HL-60 (cell line): Measurements from ENCODE around the gene GNG12.
A peak's percentile ranks its signal among the peaks of the same experiment; 100 is the strongest.

ENCODE experiments used
- DNase-seq, 2 experiments: peaks; one replicate each; pipeline ENCODE4 v3.0.0-alpha.2; 2010 to 2020; ENCODE audit warnings: low read depth in 1 of 2, low spot score in 1 of 2
- H3K27ac ChIP-seq: fragments of 250-450 bp; sonication (Bioruptor Pico); replicated peaks from 2 replicates; pipeline ENCODE4 v1.5.1; 2020; ENCODE audit warnings: mild to moderate bottlenecking, moderate library complexity
- H3K27me3 ChIP-seq: fragments of 250-450 bp; sonication (Bioruptor Pico); 2 replicates; pipeline ENCODE4 v1.5.1; 2021; ENCODE audit warnings: mild to moderate bottlenecking, moderate library complexity; ENCODE audit not compliant: insufficient read depth, poor library complexity, severe bottlenecking
- H3K4me3 ChIP-seq: replicated peaks from 2 replicates; pipeline ENCODE4 v1.5.1; 2011; ENCODE audit warnings: mild to moderate bottlenecking, control low read depth, low read length; ENCODE audit not compliant: insufficient read depth
- CTCF ChIP-seq: IDR thresholded peaks from one replicate; pipeline ENCODE4 v1.5.1; 2011; ENCODE audit warnings: low read length, control low read depth, inconsistent platforms; ENCODE audit not compliant: insufficient read depth
- GABPA ChIP-seq: IDR thresholded peaks from 2 replicates; pipeline ENCODE4 v1.6.1; 2012; ENCODE audit warnings: low read depth
- POLR2AphosphoS5 ChIP-seq: IDR thresholded peaks from 2 replicates; pipeline ENCODE4 v1.6.1; 2012; ENCODE audit warnings: low read depth
- REST ChIP-seq: IDR thresholded peaks from 2 replicates; pipeline ENCODE4 v1.6.1; 2012; ENCODE audit warnings: low read depth; ENCODE audit not compliant: insufficient replicate concordance
- SPI1 ChIP-seq: IDR thresholded peaks from 2 replicates; pipeline ENCODE4 v1.6.1; 2012; ENCODE audit warnings: low read depth, mild to moderate bottlenecking, borderline replicate concordance

The GNG12 gene

GRCh38 chr1:67735206-67735605 lies 98.1 kb downstream of the GNG12 start:
- H3K27ac ChIP-seq = no peak overlapping the region
- DNase-seq = no peak
- H3K27me3 ChIP-seq = no peaks in the 10 kb centered on the region
- TF ChIP-seq GABPA (no peak), REST (no peak), SPI1 (no peak), CTCF (no peak), POLR2AphosphoS5 (no peak)
- H3K4me3 ChIP-seq = no peak overlapping the region

- Histone ChIP-seq H3K27me3 (no peaks in the 10 kb centered on the region), H3K4me3 (no peak overlapping the region), H3K27ac (peak overlapping the region; percentile 48)
- no peak for TF ChIP-seq REST
- no peak for TF ChIP-seq SPI1
- no peak for TF ChIP-seq GABPA
- TF ChIP-seq POLR2AphosphoS5 = no peak
- TF ChIP-seq CTCF = no peak
- peak in 1 of 2 experiments; percentile 5 for DNase-seq
Observed at GRCh38 chr1:67734323-67734690, 99.0 kb downstream of the GNG12 start.

GRCh38 chr1:67733681-67734322 lies 99.5 kb downstream of the GNG12 start:
- Histone ChIP-seq H3K27me3 (no peaks in the 10 kb centered on the region), H3K4me3 (no peak overlapping the region), H3K27ac (peak overlapping the region; percentile 48)
- peak in 1 of 2 experiments; percentile 39 for DNase-seq
- TF ChIP-seq CTCF (no peak), REST (no peak), GABPA (no peak), POLR2AphosphoS5 (no peak), SPI1 (no peak)
